ENCODE measurements around the gene NUDT16L1.
"Not testable (repeated sequence)": the region's sequence is repeated elsewhere in the genome, so short reads cannot be mapped to it uniquely, and the experiment has no call there.

The NUDT16L1 gene

DNA sequence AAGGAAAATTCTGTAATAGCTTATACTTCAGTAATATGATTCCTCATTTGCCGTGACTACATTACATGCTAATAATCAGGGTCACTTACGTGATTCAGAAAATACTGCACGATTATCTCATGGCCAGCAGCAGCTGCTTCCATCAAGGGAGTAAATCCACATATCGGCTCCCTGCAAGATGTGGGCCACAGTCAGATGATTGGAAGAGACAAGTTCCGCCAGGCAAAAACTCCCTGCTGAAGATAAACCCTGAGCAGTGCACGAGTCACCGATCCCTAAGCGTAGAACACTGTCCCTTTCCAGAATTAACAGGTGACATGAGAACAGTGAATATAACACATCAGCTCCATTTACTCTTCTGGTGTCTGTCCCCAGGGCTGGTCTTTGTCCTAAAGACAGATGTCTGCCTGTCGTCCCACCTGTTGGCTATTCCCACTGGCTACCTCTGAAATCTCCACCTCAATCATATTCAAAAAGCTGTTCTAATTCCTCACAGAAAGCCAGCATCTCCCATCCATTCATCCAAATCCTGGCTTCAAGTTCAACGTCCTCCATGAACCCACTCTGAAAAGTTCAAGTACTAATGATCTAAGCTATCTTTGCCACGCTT, 31.4 kb downstream of the NUDT16L1 start:
- no peak for DNase-seq (ENCODE audit: low read depth)

DNA sequence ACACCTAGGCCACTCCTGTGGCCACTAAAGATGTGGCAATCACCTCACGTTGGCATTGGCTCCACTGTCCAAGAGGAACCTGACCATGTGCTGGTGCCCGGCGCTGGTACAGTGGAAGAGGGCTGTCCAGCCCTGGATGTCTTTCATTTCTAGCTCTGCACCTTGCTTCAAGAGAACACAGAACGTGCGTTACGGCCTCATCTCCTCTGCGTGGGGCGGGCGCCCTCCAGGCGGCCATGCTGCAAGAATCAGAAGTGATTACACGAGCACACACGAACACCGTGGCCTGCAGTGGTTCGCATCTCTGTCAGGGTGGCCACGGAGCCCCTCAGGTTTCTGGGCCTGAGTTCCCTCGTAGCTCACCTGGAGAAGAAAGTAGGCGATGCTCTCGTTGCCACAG, 33.3 kb downstream of the NUDT16L1 start:
- no peak for DNase-seq (ENCODE audit: low read depth)

DNA sequence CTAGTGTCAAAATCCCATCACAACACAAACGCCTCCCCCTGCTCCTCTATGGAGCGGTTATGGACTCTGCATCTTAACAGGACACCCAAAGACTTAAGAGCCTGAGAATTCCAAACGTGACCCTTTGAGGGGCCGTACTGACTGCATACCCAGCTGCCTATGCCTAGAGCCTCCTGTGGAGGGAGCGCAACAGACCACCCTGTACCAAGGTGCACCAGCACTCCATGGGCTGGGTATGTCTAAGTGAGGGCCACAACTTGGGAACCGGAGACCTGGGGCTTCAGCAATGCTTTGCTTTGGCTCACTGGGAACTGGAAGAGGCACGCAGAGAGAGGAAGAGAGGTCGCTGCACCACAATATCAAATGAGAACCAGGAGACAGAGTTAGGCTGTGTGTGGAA, 35.3 kb downstream of the NUDT16L1 start:
- DNase-seq (ENCODE audit: low read depth) = no peak

DNA sequence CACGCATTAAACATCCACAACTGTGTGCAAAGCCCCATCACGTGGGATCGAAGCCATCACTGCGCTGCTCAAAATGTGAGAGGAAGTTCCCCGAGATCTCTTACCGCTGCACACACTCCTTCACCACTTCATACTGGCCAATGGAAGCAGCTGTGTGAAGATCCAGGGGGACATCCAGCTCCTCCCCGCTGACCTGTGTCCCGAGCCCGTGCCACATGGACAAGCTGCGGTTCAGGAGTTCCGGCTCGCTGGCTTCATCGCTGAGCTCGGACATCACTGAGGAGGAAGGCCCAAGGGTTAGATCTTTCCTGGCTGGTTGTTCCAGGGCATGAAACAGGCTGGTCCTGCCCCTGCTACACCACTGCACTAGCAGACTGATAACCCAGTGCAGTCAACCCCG, 36.5 kb downstream of the NUDT16L1 start:
- no peak for DNase-seq (ENCODE audit: low read depth)

DNA sequence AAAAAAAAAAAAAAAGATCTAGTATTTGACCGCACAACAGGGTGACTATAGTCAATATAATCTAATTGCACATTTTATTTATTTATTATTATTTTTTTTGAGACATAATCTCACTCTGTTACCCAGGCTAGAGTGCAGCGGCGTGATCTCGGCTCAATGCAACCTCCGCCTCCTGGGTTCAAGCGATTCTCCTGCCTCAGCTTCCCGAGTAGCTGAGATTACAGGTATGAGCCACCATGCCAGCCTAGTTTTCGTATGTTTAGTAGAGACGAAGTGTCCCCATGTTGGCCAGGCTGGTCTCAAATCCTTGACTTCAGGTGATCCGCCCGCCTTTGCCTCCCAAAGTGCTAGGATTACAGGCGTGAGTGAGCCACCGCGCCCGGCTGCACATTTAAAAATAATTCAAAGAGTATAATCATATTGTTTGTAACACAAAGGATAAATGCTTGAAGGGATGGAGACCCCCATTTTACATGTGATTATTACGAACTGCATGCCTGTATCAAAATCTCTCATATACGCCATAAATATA, 39.9 kb downstream of the NUDT16L1 start:
- DNase-seq (ENCODE audit: low read depth) = no peak

DNA sequence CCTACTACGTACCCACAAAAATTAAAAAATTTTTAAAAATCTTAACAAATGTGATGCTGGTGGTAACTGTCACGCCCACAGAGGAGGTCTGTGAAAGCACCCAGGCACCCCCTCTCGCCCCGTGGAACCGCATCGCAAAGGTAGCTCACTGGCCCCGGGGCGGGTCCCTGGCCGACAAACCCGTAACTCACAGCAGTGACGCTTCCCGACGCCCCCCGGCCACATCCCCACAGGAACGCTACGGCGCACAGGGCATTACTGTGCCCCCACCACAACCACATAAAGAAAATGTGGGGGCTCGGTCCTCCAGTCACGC, 40.3 kb downstream of the NUDT16L1 start:
- DNase-seq (ENCODE audit: low read depth) = no peak

DNA sequence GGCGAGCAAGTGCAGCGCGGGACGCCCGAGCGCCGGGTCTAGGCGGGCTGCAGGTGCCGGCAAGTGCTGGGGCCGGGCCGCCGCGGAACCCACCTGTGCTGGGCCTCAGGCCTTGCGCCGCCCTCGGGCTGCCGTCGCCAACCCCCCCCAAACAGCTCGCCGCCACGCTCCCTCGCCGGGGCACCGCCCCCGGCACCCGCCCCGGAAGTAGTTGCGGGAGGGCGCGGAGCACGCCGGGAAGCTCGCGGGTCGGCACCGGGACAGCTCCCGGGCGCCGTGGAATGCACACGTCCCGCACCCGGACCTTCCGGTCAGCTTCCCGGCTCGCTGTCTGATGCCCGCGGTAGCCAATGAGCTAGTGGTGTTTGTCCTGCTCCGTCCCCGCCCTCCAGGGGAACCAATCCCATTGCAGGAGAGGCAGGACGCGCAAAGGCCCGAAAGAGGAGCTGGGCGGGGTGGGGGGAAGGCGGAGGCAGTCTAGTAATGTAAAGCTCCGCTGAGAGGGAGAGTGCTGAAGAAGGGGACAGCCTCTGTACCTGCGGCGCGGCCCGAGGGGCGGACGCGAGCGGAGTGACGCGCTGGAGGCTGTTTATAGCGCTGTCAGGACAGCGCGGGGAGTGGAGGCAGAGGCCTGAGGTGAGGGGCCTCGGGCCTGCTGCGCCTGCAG, 40.8 kb downstream of the NUDT16L1 start, which contains the start of the genes ANKS3 and DNAAF8:
ANKS3 (minus strand) TSS at position 209 of the 667 bp plus-strand sequence. CDS start 4,122 bp downstream, outside the sequence.
DNAAF8 (plus strand) TSS at position 475 of the 667 bp plus-strand sequence. CDS start 1,978 bp downstream, outside the sequence.
- DNase-seq (ENCODE audit: low read depth) = peak; percentile 90

DNA sequence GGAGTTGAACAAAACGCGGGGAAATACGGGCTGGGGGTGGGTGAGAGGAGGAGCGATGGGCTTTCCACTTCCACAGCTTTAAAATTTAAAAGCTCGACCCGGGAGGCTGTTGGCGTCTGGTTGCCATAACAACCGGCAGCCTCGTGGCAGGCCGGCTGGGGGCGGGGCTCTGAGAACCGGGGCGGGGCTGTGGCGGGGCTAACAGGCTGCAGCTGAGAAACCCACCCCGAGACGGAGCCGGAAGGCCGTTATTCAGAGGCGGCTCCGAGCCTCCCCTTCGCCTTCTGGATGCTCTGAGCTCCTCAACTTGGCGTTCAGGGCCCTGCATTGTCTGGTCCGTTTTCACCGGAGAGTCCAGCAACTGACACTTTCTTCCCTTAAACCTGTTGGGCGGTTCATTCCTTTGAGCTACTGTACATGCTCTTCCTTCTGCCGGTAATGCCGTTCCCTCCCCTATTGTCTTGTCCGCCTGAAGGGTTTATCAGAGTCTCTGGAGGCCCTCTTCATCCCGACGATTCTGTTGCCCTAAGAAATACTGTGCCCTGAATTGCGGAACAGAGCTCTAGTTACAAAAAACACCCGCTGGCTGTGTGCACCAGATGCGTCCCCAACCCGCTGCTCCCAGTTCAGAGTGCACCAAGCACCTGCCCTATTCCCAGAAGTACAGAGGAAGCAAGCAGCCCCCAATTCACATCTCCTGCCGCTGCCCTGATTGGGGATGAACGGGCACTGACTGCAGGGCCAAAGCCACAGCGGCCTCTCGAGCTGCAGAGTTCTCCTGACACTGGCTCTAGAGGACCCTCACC, 41.6 kb downstream of the NUDT16L1 start:
- DNase-seq (ENCODE audit: low read depth) = peak; percentile 10

DNA sequence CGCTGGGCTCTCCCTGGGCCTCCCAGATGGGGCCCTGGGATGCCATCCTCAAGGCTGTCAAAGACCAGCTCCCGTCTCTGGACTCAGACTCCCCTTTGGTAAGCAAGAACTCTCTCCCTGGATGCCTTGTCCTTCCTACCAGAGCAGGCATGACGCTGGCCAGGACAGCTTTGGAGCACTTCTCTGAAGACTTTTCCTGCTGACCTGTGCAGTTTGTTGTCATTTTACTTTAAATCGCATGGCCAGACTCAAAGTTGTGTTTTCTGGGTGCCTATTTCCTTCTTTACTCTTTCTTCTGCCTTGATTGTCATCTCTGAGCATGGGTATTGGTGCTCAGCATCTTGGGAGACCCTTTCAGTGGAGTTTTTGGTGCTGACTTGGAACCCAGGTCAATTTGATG, 43.2 kb downstream of the NUDT16L1 start:
- DNase-seq (ENCODE audit: low read depth) = no peak

DNA sequence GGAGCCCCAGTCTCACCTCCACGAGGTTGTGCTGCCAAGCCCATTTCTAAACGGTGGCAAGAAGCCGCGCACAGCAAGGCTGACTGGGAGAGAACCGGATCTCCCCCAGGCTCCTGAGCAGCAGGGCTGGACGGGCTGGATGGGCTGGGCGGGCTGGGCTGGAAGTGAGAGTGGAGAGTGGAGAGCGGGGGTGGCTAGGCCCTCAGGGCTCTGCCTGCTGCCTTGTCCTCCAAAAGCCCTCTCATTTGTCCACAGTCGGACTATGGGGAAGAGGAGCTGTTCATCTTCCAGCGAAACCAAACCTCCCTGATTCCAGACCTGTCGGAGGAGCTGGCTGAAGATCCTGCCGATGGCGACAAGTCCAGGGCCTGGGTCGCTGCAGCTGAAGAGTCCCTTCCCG, 44.2 kb downstream of the NUDT16L1 start:
- no peak for DNase-seq (ENCODE audit: low read depth)

DNA sequence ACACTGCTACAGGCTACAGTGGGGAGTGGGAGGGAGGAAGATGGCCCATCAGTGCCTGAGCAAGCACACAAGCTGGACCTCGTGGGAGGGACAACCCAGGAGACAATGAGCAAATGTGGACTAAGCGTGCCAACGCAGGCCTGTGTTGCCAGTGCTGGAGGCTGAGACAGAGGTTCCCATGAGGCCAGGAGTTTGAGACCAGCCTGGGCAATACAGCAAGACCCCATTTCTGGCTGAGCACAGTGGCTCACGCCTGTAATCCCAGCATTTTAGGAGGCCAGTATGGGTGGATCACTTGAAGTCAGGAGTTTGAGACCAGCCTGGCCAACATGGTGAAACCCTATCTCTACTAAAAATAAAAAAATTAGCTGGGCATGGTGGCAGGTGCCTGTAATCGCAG, 45.0 kb downstream of the NUDT16L1 start:
- DNase-seq (ENCODE audit: low read depth) = not testable (repeated sequence)

DNA sequence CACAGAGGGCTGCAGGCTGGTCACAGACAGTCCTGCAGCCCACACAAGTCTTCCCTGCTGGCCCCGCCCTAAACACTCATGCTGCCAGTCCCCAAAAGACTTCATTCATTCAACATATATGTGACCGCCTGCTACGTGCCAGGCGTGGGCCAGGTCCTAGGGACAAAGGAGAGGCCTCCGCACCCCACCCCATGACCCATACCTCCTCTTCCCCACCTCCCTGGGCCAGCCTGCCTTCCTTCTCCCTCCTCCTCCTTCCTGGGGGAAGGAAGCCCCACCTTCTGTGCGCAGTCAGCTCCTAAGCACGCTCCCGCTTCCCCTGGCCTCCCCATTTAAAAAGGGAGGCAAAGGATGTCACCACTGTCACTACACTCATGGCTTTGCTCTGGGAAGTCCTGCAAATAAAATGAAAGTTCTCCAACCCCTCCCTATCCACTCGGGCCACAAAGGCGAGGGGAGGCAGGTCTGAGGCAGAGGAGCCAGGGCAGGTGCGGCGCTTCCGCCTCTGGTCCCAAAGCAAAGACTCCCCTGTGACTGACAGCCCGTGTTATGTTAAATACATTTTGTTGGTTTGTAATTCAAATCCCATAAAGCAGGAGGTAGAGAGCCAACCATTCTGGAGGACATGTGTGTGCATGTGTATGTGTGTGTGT, 50.0 kb downstream of the NUDT16L1 start:
- no peak for DNase-seq (ENCODE audit: low read depth)

DNA sequence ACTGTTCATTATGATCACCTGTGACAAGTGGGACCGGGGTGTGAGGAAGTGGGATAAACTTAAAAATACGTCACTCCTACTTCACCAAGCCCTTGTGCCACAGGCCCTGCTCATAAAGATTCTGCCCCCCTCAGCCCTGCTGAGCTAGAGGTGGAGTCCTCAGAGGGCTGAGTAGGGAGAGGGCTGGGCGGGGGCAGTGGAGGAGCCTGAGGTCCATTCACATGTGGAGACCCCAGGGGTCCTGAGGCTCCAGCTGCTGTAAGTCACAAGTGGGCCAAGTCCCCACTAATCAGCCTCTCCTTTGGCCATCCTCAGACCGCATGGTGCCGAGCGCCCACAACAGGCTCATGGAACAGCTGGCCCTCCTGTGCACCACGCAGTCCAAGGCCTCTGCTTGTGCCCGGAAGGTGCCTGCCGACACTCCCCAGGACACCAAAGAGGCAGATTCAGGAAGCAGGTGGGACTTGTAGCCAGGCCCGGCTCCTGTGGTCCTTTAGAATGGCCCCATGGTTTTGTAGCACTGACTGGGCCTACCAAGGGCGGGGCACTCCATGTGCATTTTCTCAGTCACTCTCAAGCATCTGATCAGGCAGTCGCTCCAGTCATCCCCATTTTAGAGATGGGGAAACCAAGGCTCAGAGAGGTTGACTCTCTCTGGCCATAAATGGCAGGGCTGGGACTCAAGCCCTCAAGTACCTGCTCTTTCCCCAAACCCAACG, 51.4 kb downstream of the NUDT16L1 start:
- DNase-seq (ENCODE audit: low read depth) = no peak

DNA sequence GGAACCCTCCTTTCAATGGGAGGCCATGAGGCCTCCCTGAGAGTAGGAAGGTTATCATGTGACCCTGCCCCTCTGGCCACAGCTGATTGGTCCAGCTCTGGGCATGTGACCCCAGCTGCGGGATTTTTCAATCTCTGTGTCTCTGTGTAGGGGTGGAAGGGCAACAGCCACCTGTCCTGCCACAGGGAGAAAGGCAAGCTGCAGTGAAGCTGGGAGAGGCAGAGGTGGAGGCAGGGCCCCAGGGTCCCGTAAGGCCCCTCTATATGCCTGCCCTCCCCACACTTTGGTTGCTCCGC, 51.9 kb downstream of the NUDT16L1 start:
- DNase-seq (ENCODE audit: low read depth) = no peak
